ENCODE data around the gene SLC26A8. TPM values are rescaled to one million over a fixed set of nuclear protein-coding genes. Genes with fewer than 3 reads are reported as not detected.

The SLC26A8 gene
- total RNA-seq, 4 donors from 2014 or later = 0.07 TPM; not detected in 3

GRCh38 chr6:35898003-35898402 is 126.4 kb downstream of the SLC26A8 start:
- no peak overlapping the region for H3K27ac ChIP-seq
- no peak for TF ChIP-seq CTCF (IDR thresholded peaks at IDR 0.05)
- no peak for TF ChIP-seq POLR2A (IDR thresholded peaks at IDR 0.05)
- no peaks in the 10 kb centered on the region for H3K9me3 ChIP-seq
- H3K4me1 ChIP-seq = no peaks in the 10 kb centered on the region
- no peak for DNase-seq
- H3K27me3 ChIP-seq = no peaks in the 10 kb centered on the region
- no peaks in the 10 kb centered on the region for H3K36me3 ChIP-seq
- H3K4me3 ChIP-seq = no peak overlapping the region
- intact Hi-C loops (cut with DNase I; ENCODE audit: low total_unique reads) = no loop called here

- no peak for TF ChIP-seq POLR2A (IDR thresholded peaks at IDR 0.05)
- TF ChIP-seq CTCF (IDR thresholded peaks at IDR 0.05) = no peak
These were observed 127.0 kb downstream of the SLC26A8 start for GRCh38 chr6:35897486-35897885.

GRCh38 chr6:35897036-35897435 is 127.4 kb downstream of the SLC26A8 start:
- Histone ChIP-seq H3K27me3 (no peaks in the 10 kb centered on the region), H3K4me3 (no peak overlapping the region), H3K36me3 (no peaks in the 10 kb centered on the region), H3K27ac (no peak overlapping the region), H3K9me3 (no peaks in the 10 kb centered on the region), H3K4me1 (no peaks in the 10 kb centered on the region)
- TF ChIP-seq POLR2A (IDR thresholded peaks at IDR 0.05) (no peak), CTCF (IDR thresholded peaks at IDR 0.05) (no peak)
- intact Hi-C loops (cut with DNase I; ENCODE audit: low total_unique reads) = no loop called here
- DNase-seq = no peak

More at GRCh38 chr6:35897486-35897885, 127.0 kb downstream of the SLC26A8 start:
- H3K27ac ChIP-seq = no peak overlapping the region
- H3K9me3 ChIP-seq = no peaks in the 10 kb centered on the region
- no peak overlapping the region for H3K4me3 ChIP-seq
- H3K27me3 ChIP-seq = no peaks in the 10 kb centered on the region
- DNase-seq = no peak
- H3K4me1 ChIP-seq = no peaks in the 10 kb centered on the region
- no peaks in the 10 kb centered on the region for H3K36me3 ChIP-seq
- intact Hi-C loops (cut with DNase I; ENCODE audit: low total_unique reads) = no loop called here

- Histone ChIP-seq H3K27ac (no peak overlapping the region), H3K4me3 (no peak overlapping the region), H3K27me3 (no peaks in the 10 kb centered on the region), H3K36me3 (no peaks in the 10 kb centered on the region), H3K4me1 (no peaks in the 10 kb centered on the region), H3K9me3 (no peaks in the 10 kb centered on the region)
- no peak for DNase-seq
- intact Hi-C loops (cut with DNase I; ENCODE audit: low total_unique reads) = no loop called here
- no peak for TF ChIP-seq POLR2A (IDR thresholded peaks at IDR 0.05)
- no peak for TF ChIP-seq CTCF (IDR thresholded peaks at IDR 0.05)
These were observed 128.2 kb downstream of the SLC26A8 start for GRCh38 chr6:35896228-35896627.

- Histone ChIP-seq H3K4me1 (no peaks in the 10 kb centered on the region), H3K27me3 (no peaks in the 10 kb centered on the region), H3K9me3 (no peaks in the 10 kb centered on the region), H3K27ac (no peak overlapping the region), H3K36me3 (no peaks in the 10 kb centered on the region), H3K4me3 (no peak overlapping the region)
- DNase-seq = no peak
- intact Hi-C loops (cut with DNase I; ENCODE audit: low total_unique reads) = no loop called here
- TF ChIP-seq POLR2A (IDR thresholded peaks at IDR 0.05) = no peak
- no peak for TF ChIP-seq CTCF (IDR thresholded peaks at IDR 0.05)
These were observed 128.9 kb downstream of the SLC26A8 start for GRCh38 chr6:35895560-35895959.
